Gastroesophageal sphincter (tissue), 3 donors: Measurements from ENCODE around the gene GDF11.

Source experiments
- EP300 ChIP-seq: sonication (generic); formaldehyde crosslinking; IDR thresholded peaks from one replicate; pipeline ENCODE4 v1.6.1; 2017; ENCODE audit warnings: antibody characterized with exemption, mild to moderate bottlenecking
- POLR2A ChIP-seq, 2 donors: fragments of 450-650 bp; IDR thresholded peaks; one replicate each; pipeline ENCODE4 v1.6.1; 2017; ENCODE audit warnings: antibody characterized with exemption in 2 of 2, mild to moderate bottlenecking in 2 of 2, moderate library complexity in 1 of 2
- POLR2AphosphoS5 ChIP-seq: sonication (generic); formaldehyde crosslinking; IDR thresholded peaks from one replicate; pipeline ENCODE4 v1.6.1; 2017; ENCODE audit warnings: antibody characterized with exemption
- TF ChIP-seq, protein P1 (sequence below), 4 experiments: fragments of 200-600 bp in 2 of 4; fragments of 450-650 bp in 2 of 4; sonication (generic) in 1 of 4; IDR thresholded peaks; one replicate each; pipeline ENCODE4 v1.5.1; 2017 to 2019; ENCODE audit warnings: antibody characterized with exemption in 4 of 4, mild to moderate bottlenecking in 2 of 4, moderate library complexity in 2 of 4

DNA sequence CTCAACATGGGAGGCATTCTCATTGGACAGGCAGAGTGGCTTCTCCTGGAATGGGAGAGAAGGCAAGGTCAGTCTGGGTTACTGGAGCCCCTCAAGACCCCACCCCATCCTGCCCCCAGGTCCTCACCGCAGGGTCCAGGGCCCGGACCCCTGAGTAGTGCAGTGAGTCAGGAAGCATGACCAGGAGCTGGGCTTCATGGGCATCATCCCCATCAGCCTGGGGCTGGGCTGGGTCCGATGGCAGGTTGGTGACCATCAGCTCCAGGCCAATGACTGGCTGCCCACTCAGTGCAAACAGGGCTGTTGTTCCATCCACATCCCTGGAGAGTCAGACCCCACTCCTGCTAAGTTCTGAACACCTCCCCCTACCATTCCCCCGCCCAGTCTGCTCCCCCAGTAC lies 48.3 kb upstream of the GDF11 start:
- TF ChIP-seq, protein P1, sequence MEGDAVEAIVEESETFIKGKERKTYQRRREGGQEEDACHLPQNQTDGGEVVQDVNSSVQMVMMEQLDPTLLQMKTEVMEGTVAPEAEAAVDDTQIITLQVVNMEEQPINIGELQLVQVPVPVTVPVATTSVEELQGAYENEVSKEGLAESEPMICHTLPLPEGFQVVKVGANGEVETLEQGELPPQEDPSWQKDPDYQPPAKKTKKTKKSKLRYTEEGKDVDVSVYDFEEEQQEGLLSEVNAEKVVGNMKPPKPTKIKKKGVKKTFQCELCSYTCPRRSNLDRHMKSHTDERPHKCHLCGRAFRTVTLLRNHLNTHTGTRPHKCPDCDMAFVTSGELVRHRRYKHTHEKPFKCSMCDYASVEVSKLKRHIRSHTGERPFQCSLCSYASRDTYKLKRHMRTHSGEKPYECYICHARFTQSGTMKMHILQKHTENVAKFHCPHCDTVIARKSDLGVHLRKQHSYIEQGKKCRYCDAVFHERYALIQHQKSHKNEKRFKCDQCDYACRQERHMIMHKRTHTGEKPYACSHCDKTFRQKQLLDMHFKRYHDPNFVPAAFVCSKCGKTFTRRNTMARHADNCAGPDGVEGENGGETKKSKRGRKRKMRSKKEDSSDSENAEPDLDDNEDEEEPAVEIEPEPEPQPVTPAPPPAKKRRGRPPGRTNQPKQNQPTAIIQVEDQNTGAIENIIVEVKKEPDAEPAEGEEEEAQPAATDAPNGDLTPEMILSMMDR (IDR thresholded peaks at IDR 0.05) = no peak
- TF ChIP-seq POLR2AphosphoS5 (no peak), EP300 (no peak), POLR2A (IDR thresholded peaks at IDR 0.05) (no peak)
